Osteoblast (primary cell): ENCODE measurements around the gene CDKAL1. TPM values are rescaled to one million over a fixed set of nuclear protein-coding genes. Genes with fewer than 3 reads are reported as not detected.
"Not testable (repeated sequence)": the region's sequence is repeated elsewhere in the genome, so short reads cannot be mapped to it uniquely, and the experiment has no call there.

Experiments
- DNase-seq: peaks from one replicate; pipeline ENCODE4 v3.0.0; 2011; ENCODE audit warnings: low spot score, mixed read lengths; ENCODE audit not compliant: insufficient read length; ENCODE audit errors: missing footprints
- H2AFZ ChIP-seq: 2 replicates; pipeline ENCODE4 v1.6.0; 2011; ENCODE audit warnings: mild to moderate bottlenecking, low read length
- H3K27ac ChIP-seq: 2 replicates; pipeline ENCODE4 v1.5.1; 2011; ENCODE audit warnings: mild to moderate bottlenecking, low read depth, low read length, moderate library complexity
- H3K27me3 ChIP-seq: 2 replicates; pipeline ENCODE4 v1.6.0; 2012; ENCODE audit warnings: mild to moderate bottlenecking, control low read depth, inconsistent platforms, low read length, moderate library complexity; ENCODE audit not compliant: insufficient read depth
- H3K36me3 ChIP-seq: 2 replicates; pipeline ENCODE4 v1.5.1; 2011; ENCODE audit warnings: mild to moderate bottlenecking, low read length, control low read depth, moderate library complexity; ENCODE audit not compliant: insufficient read depth
- H3K4me1 ChIP-seq: 2 replicates; pipeline ENCODE4 v1.5.1; 2011; ENCODE audit warnings: mild to moderate bottlenecking, low read length, control low read depth, moderate library complexity; ENCODE audit not compliant: insufficient read depth
- H3K4me2 ChIP-seq: 2 replicates; pipeline ENCODE4 v1.6.0; 2011; ENCODE audit warnings: mild to moderate bottlenecking, low read length; ENCODE audit not compliant: insufficient read depth
- H3K4me3 ChIP-seq: fragments of 200-600 bp; sonication (generic); 3 replicates; pipeline ENCODE4 v1.5.1; 2012; ENCODE audit warnings: mild to moderate bottlenecking, low read length, inconsistent platforms; ENCODE audit not compliant: insufficient read depth
- H3K79me2 ChIP-seq: 2 replicates; pipeline ENCODE4 v1.6.0; 2012; ENCODE audit warnings: mild to moderate bottlenecking, low read length, control low read depth, inconsistent platforms; ENCODE audit not compliant: insufficient read depth
- H3K9me3 ChIP-seq: 2 replicates; pipeline ENCODE4 v1.5.1; 2011; ENCODE audit warnings: low read depth, low read length, control low read depth
- H4K20me1 ChIP-seq: 2 replicates; pipeline ENCODE4 v1.6.0; 2012; ENCODE audit warnings: mild to moderate bottlenecking, low read length, control low read depth; ENCODE audit not compliant: insufficient read depth
- CTCF ChIP-seq: IDR thresholded peaks from 2 replicates; pipeline ENCODE4 v1.5.1; 2011; ENCODE audit warnings: mild to moderate bottlenecking, low read depth, low read length, moderate library complexity; ENCODE audit errors: extremely low read depth
- total RNA-seq: library from RNA; depleted of rRNA; stranded (reverse); fragments of >200 nt; gene quantifications from 2 replicates; pipeline ENCODE4 v1.2.3, GENCODE V29; 2012

The CDKAL1 gene
- total RNA-seq, 1 donor = 18.5 TPM

GRCh38 chr6:21189759-21190158, 655.5 kb downstream of the CDKAL1 start:
- DNase-seq = no peak
- no peak overlapping the region for H3K4me3 ChIP-seq
- no peaks in the 10 kb centered on the region for H3K9me3 ChIP-seq
- H3K79me2 ChIP-seq = no peaks in the 10 kb centered on the region
- H3K27ac ChIP-seq = no peak overlapping the region
- no peak overlapping the region for H3K4me2 ChIP-seq
- no peaks in the 10 kb centered on the region for H3K36me3 ChIP-seq
- no peaks in the 10 kb centered on the region for H3K27me3 ChIP-seq
- no peak overlapping the region for H2AFZ ChIP-seq
- TF ChIP-seq CTCF = no peak
- no peaks in the 10 kb centered on the region for H4K20me1 ChIP-seq
- peaks cover 22% of the 10 kb centered on the region for H3K4me1 ChIP-seq

- Histone ChIP-seq H3K36me3 (no peaks in the 10 kb centered on the region), H3K27ac (peak overlapping the region; percentile 3), H3K4me1 (peaks cover 22% of the 10 kb centered on the region), H3K27me3 (no peaks in the 10 kb centered on the region), H3K79me2 (no peaks in the 10 kb centered on the region), H4K20me1 (no peaks in the 10 kb centered on the region), H3K9me3 (no peaks in the 10 kb centered on the region), H2AFZ (peak overlapping the region; percentile 76), H3K4me2 (peak overlapping the region; percentile 77), H3K4me3 (peak overlapping the region; percentile 45)
- DNase-seq = no peak
- no peak for TF ChIP-seq CTCF
Measured at GRCh38 chr6:21190701-21191100, 656.4 kb downstream of the CDKAL1 start.

DNA sequence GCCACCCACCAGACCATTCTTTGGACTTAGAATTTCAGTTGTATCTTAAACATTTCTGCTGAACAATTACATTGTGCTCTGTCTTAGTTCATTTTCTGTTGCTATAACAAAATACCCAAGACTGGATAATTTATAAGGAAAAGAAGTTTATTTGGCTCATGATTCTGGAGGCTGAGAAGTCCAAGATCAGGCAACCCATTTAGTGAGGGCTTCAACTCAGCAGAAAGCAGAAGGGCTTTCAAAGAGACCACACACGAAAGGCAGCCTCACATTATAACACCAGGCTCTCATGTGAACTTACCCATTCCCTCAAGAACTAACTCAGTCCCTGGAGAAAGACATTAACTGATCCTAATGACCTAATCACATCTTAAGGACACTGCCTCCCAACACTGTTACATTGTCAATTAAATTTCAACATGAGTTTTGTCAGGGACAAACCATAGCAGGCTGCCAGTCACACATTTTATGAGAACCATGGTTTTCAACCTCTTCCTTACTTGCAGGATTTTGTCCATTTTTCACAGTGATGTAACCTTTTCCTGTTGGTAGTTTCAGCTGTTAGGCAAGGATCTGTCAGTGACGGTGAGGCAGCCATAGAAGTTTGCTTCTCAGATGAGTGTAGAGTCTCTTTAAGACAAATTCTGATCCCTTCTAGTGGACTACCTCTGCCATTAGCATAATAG, 659.7 kb downstream of the CDKAL1 start:
- DNase-seq = no peak
- Histone ChIP-seq H4K20me1 (no peaks in the 10 kb centered on the region), H2AFZ (no peak overlapping the region), H3K4me1 (peaks cover 10% of the 10 kb centered on the region), H3K4me3 (no peak overlapping the region), H3K79me2 (no peaks in the 10 kb centered on the region), H3K27ac (no peak overlapping the region), H3K9me3 (no peaks in the 10 kb centered on the region), H3K4me2 (no peak overlapping the region), H3K36me3 (no peaks in the 10 kb centered on the region), H3K27me3 (no peaks in the 10 kb centered on the region)
- no peak for TF ChIP-seq CTCF

- H3K27me3 ChIP-seq, DNase-seq, H3K27ac ChIP-seq, H3K4me3 ChIP-seq, H2AFZ ChIP-seq, H3K9me3 ChIP-seq, H3K4me1 ChIP-seq, H3K4me2 ChIP-seq, H4K20me1 ChIP-seq, H3K79me2 ChIP-seq, H3K36me3 ChIP-seq: not testable (repeated sequence)
Measured at GRCh38 chr6:21195301-21195700, 661.0 kb downstream of the CDKAL1 start.
